H9 (cell line): Measurements from ENCODE around the gene MEIS2. TPM values are rescaled to one million over a fixed set of nuclear protein-coding genes. Genes with fewer than 3 reads are reported as not detected.

Experiments
- DNase-seq: peaks from one replicate; pipeline ENCODE4 v3.0.0-alpha.2; 2017
- H2AFZ ChIP-seq: one replicate; pipeline ENCODE4 v1.6.1; 2013; ENCODE audit warnings: mild to moderate bottlenecking, low read length, control low read depth, moderate library complexity
- H2AK5ac ChIP-seq: 2 replicates; pipeline ENCODE4 v1.6.1; 2013; ENCODE audit warnings: low read length, control low read depth, mixed read lengths; ENCODE audit not compliant: insufficient read length
- H2BK120ac ChIP-seq: one replicate; pipeline ENCODE4 v1.6.1; 2013; ENCODE audit warnings: low read depth, mild to moderate bottlenecking, low read length, control low read depth, inconsistent platforms; ENCODE audit not compliant: poor library complexity, severe bottlenecking
- H2BK12ac ChIP-seq: 2 replicates; pipeline ENCODE4 v1.6.1; 2013; ENCODE audit warnings: low read length, control low read depth, mixed read lengths, low read depth; ENCODE audit not compliant: insufficient read length
- H2BK15ac ChIP-seq: 2 replicates; pipeline ENCODE4 v1.6.1; 2013; ENCODE audit warnings: low read depth, low read length, control low read depth
- H2BK20ac ChIP-seq: one replicate; pipeline ENCODE4 v1.6.1; 2013; ENCODE audit warnings: low read depth, mild to moderate bottlenecking, low read length, control low read depth, inconsistent platforms; ENCODE audit not compliant: poor library complexity, severe bottlenecking
- H2BK5ac ChIP-seq: 2 replicates; pipeline ENCODE4 v1.6.1; 2013; ENCODE audit warnings: low read length, control low read depth, mixed read lengths; ENCODE audit not compliant: insufficient read length
- H3K14ac ChIP-seq: 2 replicates; pipeline ENCODE4 v1.6.1; 2013; ENCODE audit warnings: low read length, control low read depth; ENCODE audit not compliant: insufficient read depth
- H3K18ac ChIP-seq: 2 replicates; pipeline ENCODE4 v1.6.1; 2013; ENCODE audit warnings: low read depth, mild to moderate bottlenecking, mixed read lengths, low read length, control low read depth; ENCODE audit not compliant: insufficient read length
- H3K23ac ChIP-seq: 2 replicates; pipeline ENCODE4 v1.6.1; 2013; ENCODE audit warnings: low read length, control low read depth, mixed read lengths, low read depth; ENCODE audit not compliant: insufficient read length
- H3K23me2 ChIP-seq: 2 replicates; pipeline ENCODE4 v1.6.1; 2013; ENCODE audit warnings: low read depth, mild to moderate bottlenecking, mixed read lengths, low read length, control low read depth; ENCODE audit not compliant: insufficient read length, poor library complexity, severe bottlenecking
- H3K27ac ChIP-seq: 2 replicates; pipeline ENCODE4 v1.5.1; 2013; ENCODE audit warnings: low read length, control low read depth, mixed read lengths, low read depth; ENCODE audit not compliant: insufficient read length
- H3K27me3 ChIP-seq: 2 replicates; pipeline ENCODE4 v1.6.1; 2013; ENCODE audit warnings: low read length, control low read depth, inconsistent platforms; ENCODE audit not compliant: insufficient read depth
- H3K4ac ChIP-seq: 2 replicates; pipeline ENCODE4 v1.6.1; 2013; ENCODE audit warnings: low read depth, mild to moderate bottlenecking, control low read depth, inconsistent platforms, low read length, moderate library complexity
- H3K4me1 ChIP-seq: 2 replicates; pipeline ENCODE4 v1.6.1; 2013; ENCODE audit warnings: low read length, control low read depth, inconsistent platforms; ENCODE audit not compliant: insufficient read depth
- H3K4me2 ChIP-seq: 2 replicates; pipeline ENCODE4 v1.6.1; 2013; ENCODE audit warnings: low read length, control low read depth, mixed read lengths; ENCODE audit not compliant: insufficient read length, insufficient read depth
- H3K56ac ChIP-seq: 2 replicates; pipeline ENCODE4 v1.6.1; 2013; ENCODE audit warnings: low read depth, mild to moderate bottlenecking, mixed read lengths, low read length, control low read depth; ENCODE audit not compliant: insufficient read length
- H3K79me1 ChIP-seq: 2 replicates; pipeline ENCODE4 v1.6.1; 2013; ENCODE audit warnings: low read depth, mild to moderate bottlenecking, moderate library complexity, low read length, control low read depth, inconsistent platforms; ENCODE audit not compliant: insufficient read depth, poor library complexity, severe bottlenecking
- H3K79me2 ChIP-seq: 2 replicates; pipeline ENCODE4 v1.6.1; 2013; ENCODE audit warnings: low read length, control low read depth, inconsistent platforms; ENCODE audit not compliant: insufficient read depth
- H3K9ac ChIP-seq: 2 replicates; pipeline ENCODE4 v1.6.1; 2013; ENCODE audit warnings: low read length, control low read depth, mixed read lengths; ENCODE audit not compliant: insufficient read length; ENCODE audit errors: extremely low read depth
- H3K9me3 ChIP-seq: one replicate; pipeline ENCODE4 v1.6.1; 2013; ENCODE audit warnings: low read depth, low read length, inconsistent platforms; ENCODE audit not compliant: control insufficient read depth
- H3T11ph ChIP-seq: one replicate; pipeline ENCODE4 v1.6.1; 2013; ENCODE audit warnings: mild to moderate bottlenecking, low read length, control low read depth, inconsistent platforms
- H4K20me1 ChIP-seq: one replicate; pipeline ENCODE4 v1.6.1; 2013; ENCODE audit not compliant: control insufficient read depth, insufficient read length, insufficient read depth
- H4K5ac ChIP-seq: 2 replicates; pipeline ENCODE4 v1.6.1; 2013; ENCODE audit warnings: low read depth, mild to moderate bottlenecking, mixed read lengths, low read length, control low read depth; ENCODE audit not compliant: insufficient read length
- H4K8ac ChIP-seq: replicated peaks from 2 replicates; pipeline ENCODE4 v1.6.1; 2013; ENCODE audit warnings: low read length, control low read depth, mixed read lengths, low read depth; ENCODE audit not compliant: insufficient read length
- H4K91ac ChIP-seq: 2 replicates; pipeline ENCODE4 v1.6.1; 2013; ENCODE audit warnings: low read depth, mild to moderate bottlenecking, moderate library complexity, mixed read lengths, low read length, control low read depth; ENCODE audit not compliant: insufficient read length
- H3K27ac Mint-ChIP-seq, 3 experiments: 2 replicates in 2 of 3; 3 replicates in 1 of 3; pipeline ENCODE4 v1.8.0; 2020 to 2021; ENCODE audit warnings: mixed read lengths in 3 of 3, mild to moderate bottlenecking in 1 of 3, moderate library complexity in 1 of 3
- H3K27me3 Mint-ChIP-seq: 2 replicates; pipeline ENCODE4 v1.8.0; 2021; ENCODE audit warnings: low read depth, mild to moderate bottlenecking, moderate library complexity, mixed read lengths
- H3K36me3 Mint-ChIP-seq, 3 experiments: 2 replicates in 2 of 3; 3 replicates in 1 of 3; pipeline ENCODE4 v1.8.0; 2020 to 2021; ENCODE audit warnings: low read depth in 3 of 3, mixed read lengths in 3 of 3; ENCODE audit not compliant: insufficient read depth in 1 of 3
- H3K4me1 Mint-ChIP-seq, 2 experiments: 2 replicates each; pipeline ENCODE4 v1.8.0; 2020; ENCODE audit warnings: mixed read lengths in 2 of 2
- H3K4me3 Mint-ChIP-seq, 2 experiments: 2 replicates in 1 of 2; 3 replicates in 1 of 2; pipeline ENCODE4 v1.8.0; 2020 to 2021; ENCODE audit warnings: mild to moderate bottlenecking in 2 of 2, mixed read lengths in 2 of 2, moderate library complexity in 1 of 2
- H3K9me3 Mint-ChIP-seq, 2 experiments: 2 replicates in 1 of 2; 3 replicates in 1 of 2; pipeline ENCODE4 v1.8.0; 2020; ENCODE audit warnings: mild to moderate bottlenecking in 2 of 2, mixed read lengths in 2 of 2, moderate library complexity in 1 of 2
- CTCF ChIP-seq: fragments of 200-600 bp; sonication (generic); conservative IDR thresholded peaks from 3 replicates; pipeline ENCODE4 v1.8.0; 2021; ENCODE audit warnings: antibody characterized with exemption, mild to moderate bottlenecking
- WGBS: extraction: QIAGEN DNeasy Blood & Tissue Kit; methylation state at CpG from one replicate; pipeline ENCODE4 v1.1.7; 2013; ENCODE audit warnings: missing lambda C conversion rate, low lambda C conversion rate, mixed read lengths; ENCODE audit not compliant: insufficient read length; ENCODE audit errors: extremely low coverage; 5-methylcytosine and 5-hydroxymethylcytosine counted together
- total RNA-seq: library from RNA; stranded (reverse); gene quantifications from 2 replicates; pipeline ENCODE4 v1.2.1, GENCODE V29; 2021

The MEIS2 gene
- total RNA-seq, 1 experiment from 2014 or later: 0.35 TPM

- Histone ChIP-seq H3K56ac (no peak overlapping the region), H2BK15ac (no peak overlapping the region), H2BK120ac (no peak overlapping the region), H3K27ac (no peak overlapping the region), H3T11ph (no peak overlapping the region), H2BK5ac (no peak overlapping the region), H3K9me3 (no peaks in the 10 kb centered on the region), H3K14ac (no peak overlapping the region), H3K23ac (no peak overlapping the region), H2BK20ac (no peak overlapping the region), H2AFZ (no peak overlapping the region), H4K5ac (no peak overlapping the region), H4K91ac (no peak overlapping the region), H3K27me3 (no peaks in the 10 kb centered on the region), H2BK12ac (no peak overlapping the region), H3K4me2 (no peak overlapping the region), H3K18ac (no peak overlapping the region), H3K4ac (no peak overlapping the region), H3K9ac (no peak overlapping the region), H4K20me1 (peaks cover 2% of the 10 kb centered on the region), H3K79me2 (no peaks in the 10 kb centered on the region), H3K79me1 (no peaks in the 10 kb centered on the region), H2AK5ac (no peak overlapping the region), H3K23me2 (no peaks in the 10 kb centered on the region), H3K4me1 (no peaks in the 10 kb centered on the region), H4K8ac (no peak overlapping the region)
- TF ChIP-seq CTCF: no peak
- DNase-seq: no peak
- Mint-ChIP-seq H3K4me3 (no peak overlapping the region), H3K36me3 (peaks cover 0 to 26% (median 0%) of the 10 kb centered on the region in 3 experiments; a peak in 4 of 7 replicates), H3K4me1 (peaks cover 16 to 22% of the 10 kb centered on the region in 2 experiments), H3K9me3 (peaks cover 14 to 16% of the 10 kb centered on the region in 2 experiments), H3K27ac (no peak overlapping the region; a peak in 1 of 7 replicates), H3K27me3 (no peaks in the 10 kb centered on the region)
- 100% methylated on average over 1 of the region's 1 CpG for WGBS
These were observed 121.7 kb downstream of the MEIS2 start for GRCh38 chr15:36978625-36979024.
